ENCODE data around the gene ASIC4.

Gene ASIC4

GRCh38 chr2:219516888-219517287 lies 2.6 kb downstream of the ASIC4 start:
- no peak for DNase-seq

GRCh38 chr2:219517954-219518778 lies 3.9 kb downstream of the ASIC4 start:
- no peak for DNase-seq

- no peak for DNase-seq
Measured at GRCh38 chr2:219519526-219519916, 5.2 kb downstream of the ASIC4 start.

GRCh38 chr2:219520079-219520478 lies 5.8 kb downstream of the ASIC4 start:
- no peak for DNase-seq

GRCh38 chr2:219521066-219521880 lies 7.0 kb downstream of the ASIC4 start:
- peak; percentile 16 for DNase-seq

GRCh38 chr2:219522111-219523030 lies 8.1 kb downstream of the ASIC4 start:
- DNase-seq, result no peak

GRCh38 chr2:219523031-219523671 lies 8.9 kb downstream of the ASIC4 start:
- no peak for DNase-seq

- no peak for DNase-seq
Measured at GRCh38 chr2:219524817-219525216, 10.5 kb downstream of the ASIC4 start.

- DNase-seq, result no peak
Measured at GRCh38 chr2:219525533-219526232, 11.4 kb downstream of the ASIC4 start.

GRCh38 chr2:219526320-219527075 lies 12.2 kb downstream of the ASIC4 start:
- no peak for DNase-seq

- no peak for DNase-seq
Measured at GRCh38 chr2:219527076-219527394, 12.8 kb downstream of the ASIC4 start.

- no peak for DNase-seq
Measured at GRCh38 chr2:219527472-219527871, 13.2 kb downstream of the ASIC4 start.

- peak; percentile 73 for DNase-seq
Measured at GRCh38 chr2:219530048-219530963, 16.0 kb downstream of the ASIC4 start.

GRCh38 chr2:219531639-219532377 lies 17.5 kb downstream of the ASIC4 start:
- no peak for DNase-seq

GRCh38 chr2:219532378-219532649 lies 18.0 kb downstream of the ASIC4 start:
- DNase-seq, result no peak

GRCh38 chr2:219533930-219534661 lies 19.8 kb downstream of the ASIC4 start:
- no peak for DNase-seq

GRCh38 chr2:219536425-219536824 lies 22.1 kb downstream of the ASIC4 start:
- no peak for DNase-seq

- DNase-seq, result no peak
Measured at GRCh38 chr2:219536967-219537366, 22.7 kb downstream of the ASIC4 start.
